ENCODE results near the gene FAM156B. TPM values are rescaled to one million over a fixed set of nuclear protein-coding genes. Genes with fewer than 3 reads are reported as not detected.
"Not testable (repeated sequence)": the region's sequence is repeated elsewhere in the genome, so short reads cannot be mapped to it uniquely, and the experiment has no call there.

FAM156B gene
- total RNA-seq, 1 experiment from 2014 or later: 11.2 TPM

- not testable (repeated sequence) for H4K8ac ChIP-seq (replicated peaks; ENCODE audit: insufficient read length, low read depth, low read length); H2BK5ac ChIP-seq (ENCODE audit: insufficient read length, low read length); H3K9ac ChIP-seq (ENCODE audit: extremely low read depth, insufficient read length, low read length); H3K79me2 ChIP-seq (ENCODE audit: insufficient read depth, low read length); H3K4me1 ChIP-seq (ENCODE audit: insufficient read depth, low read length); H2BK15ac ChIP-seq (ENCODE audit: low read depth, low read length); H3K27ac Mint-ChIP-seq; H2BK20ac ChIP-seq (ENCODE audit: low read depth, low read length, poor library complexity, severe bottlenecking); H2BK12ac ChIP-seq (ENCODE audit: insufficient read length, low read depth, low read length); H3K4me2 ChIP-seq (ENCODE audit: insufficient read depth, insufficient read length, low read length); H4K20me1 ChIP-seq (ENCODE audit: control insufficient read depth, insufficient read depth, insufficient read length); H3K4me1 Mint-ChIP-seq; H3K18ac ChIP-seq (ENCODE audit: insufficient read length, low read depth, low read length); H3K27me3 Mint-ChIP-seq (ENCODE audit: low read depth); H3K14ac ChIP-seq (ENCODE audit: insufficient read depth, low read length); H3K23ac ChIP-seq (ENCODE audit: insufficient read length, low read depth, low read length); H2AK5ac ChIP-seq (ENCODE audit: insufficient read length, low read length); H3T11ph ChIP-seq (ENCODE audit: low read length); H3K9me3 ChIP-seq (ENCODE audit: control insufficient read depth, low read depth, low read length); H2AFZ ChIP-seq (ENCODE audit: low read length); H3K36me3 Mint-ChIP-seq (ENCODE audit: insufficient read depth in 1 of 3, low read depth in 3 of 3); H3K27ac ChIP-seq (ENCODE audit: insufficient read length, low read depth, low read length); DNase-seq; H3K4ac ChIP-seq (ENCODE audit: low read depth, low read length); H3K9me3 Mint-ChIP-seq; H4K5ac ChIP-seq (ENCODE audit: insufficient read length, low read depth, low read length); H4K91ac ChIP-seq (ENCODE audit: insufficient read length, low read depth, low read length); H3K23me2 ChIP-seq (ENCODE audit: insufficient read length, low read depth, low read length, poor library complexity, severe bottlenecking); H3K4me3 Mint-ChIP-seq; H2BK120ac ChIP-seq (ENCODE audit: low read depth, low read length, poor library complexity, severe bottlenecking); H3K27me3 ChIP-seq (ENCODE audit: insufficient read depth, low read length); H3K79me1 ChIP-seq (ENCODE audit: insufficient read depth, low read depth, low read length, poor library complexity, severe bottlenecking); H3K56ac ChIP-seq (ENCODE audit: insufficient read length, low read depth, low read length)
- no CpG with 5 or more reads among the region's 3 CpGs for WGBS (ENCODE audit: extremely low coverage, insufficient read length, low lambda C conversion rate)
Observed at GRCh38 chrX:52914704-52915103, 17.6 kb downstream of the FAM156B start.

Measured in H9 (cell line).